ENCODE results near the gene POLR1G.
"Not testable (repeated sequence)": the region's sequence is repeated elsewhere in the genome, so short reads cannot be mapped to it uniquely, and the experiment has no call there.

DNA sequence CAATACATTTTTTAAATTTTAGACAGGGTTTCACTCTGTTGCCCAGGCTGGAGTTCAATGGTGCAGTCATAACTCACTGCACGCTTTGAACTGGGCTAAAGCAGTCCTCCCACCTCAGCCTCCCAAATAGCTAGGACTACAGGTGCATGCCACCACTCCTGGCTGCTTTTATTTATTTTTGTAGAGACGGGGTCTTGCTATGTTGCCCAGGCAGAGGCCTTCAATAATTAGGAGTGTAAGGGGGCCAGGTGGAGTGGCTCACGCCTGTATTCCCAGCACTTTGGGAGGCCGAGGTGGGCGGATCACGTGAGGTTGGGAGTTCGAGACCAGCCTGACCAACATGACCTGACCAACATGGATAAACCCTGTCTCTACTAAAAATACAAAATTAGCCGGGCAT, 26.1 kb downstream of the POLR1G start:
- TF ChIP-seq MAX (IDR thresholded peaks at IDR 0.05); POLR2AphosphoS5 (IDR thresholded peaks at IDR 0.05; ENCODE audit: low read depth, low read length); POLR2A (IDR thresholded peaks at IDR 0.05; ENCODE audit: borderline replicate concordance, extremely low read depth, insufficient read depth, insufficient read length); CTCF (IDR thresholded peaks at IDR 0.05 in 2 of 3, conservative IDR thresholded peaks at IDR 0.05 in 1 of 3; ENCODE audit: borderline replicate concordance in 1 of 3, insufficient read depth in 1 of 3, low read depth in 2 of 3, low read length in 2 of 3); SRF (IDR thresholded peaks at IDR 0.05; ENCODE audit: low read depth); EZH2 (IDR thresholded peaks at IDR 0.05); FOSL1 (IDR thresholded peaks at IDR 0.05; ENCODE audit: low read depth); ATF3 (IDR thresholded peaks at IDR 0.05); CBX3 (IDR thresholded peaks at IDR 0.05; ENCODE audit: low read depth); TCF7L2 (IDR thresholded peaks at IDR 0.05; ENCODE audit: borderline replicate concordance, extremely low read depth, insufficient read depth, insufficient read length); RAD21 (IDR thresholded peaks at IDR 0.05; ENCODE audit: low read depth); SIN3A (IDR thresholded peaks at IDR 0.05; ENCODE audit: low read depth); ZNF274 (IDR thresholded peaks at IDR 0.05; ENCODE audit: low read depth, low read length): not testable (repeated sequence)
- TF ChIP-seq, protein P1, sequence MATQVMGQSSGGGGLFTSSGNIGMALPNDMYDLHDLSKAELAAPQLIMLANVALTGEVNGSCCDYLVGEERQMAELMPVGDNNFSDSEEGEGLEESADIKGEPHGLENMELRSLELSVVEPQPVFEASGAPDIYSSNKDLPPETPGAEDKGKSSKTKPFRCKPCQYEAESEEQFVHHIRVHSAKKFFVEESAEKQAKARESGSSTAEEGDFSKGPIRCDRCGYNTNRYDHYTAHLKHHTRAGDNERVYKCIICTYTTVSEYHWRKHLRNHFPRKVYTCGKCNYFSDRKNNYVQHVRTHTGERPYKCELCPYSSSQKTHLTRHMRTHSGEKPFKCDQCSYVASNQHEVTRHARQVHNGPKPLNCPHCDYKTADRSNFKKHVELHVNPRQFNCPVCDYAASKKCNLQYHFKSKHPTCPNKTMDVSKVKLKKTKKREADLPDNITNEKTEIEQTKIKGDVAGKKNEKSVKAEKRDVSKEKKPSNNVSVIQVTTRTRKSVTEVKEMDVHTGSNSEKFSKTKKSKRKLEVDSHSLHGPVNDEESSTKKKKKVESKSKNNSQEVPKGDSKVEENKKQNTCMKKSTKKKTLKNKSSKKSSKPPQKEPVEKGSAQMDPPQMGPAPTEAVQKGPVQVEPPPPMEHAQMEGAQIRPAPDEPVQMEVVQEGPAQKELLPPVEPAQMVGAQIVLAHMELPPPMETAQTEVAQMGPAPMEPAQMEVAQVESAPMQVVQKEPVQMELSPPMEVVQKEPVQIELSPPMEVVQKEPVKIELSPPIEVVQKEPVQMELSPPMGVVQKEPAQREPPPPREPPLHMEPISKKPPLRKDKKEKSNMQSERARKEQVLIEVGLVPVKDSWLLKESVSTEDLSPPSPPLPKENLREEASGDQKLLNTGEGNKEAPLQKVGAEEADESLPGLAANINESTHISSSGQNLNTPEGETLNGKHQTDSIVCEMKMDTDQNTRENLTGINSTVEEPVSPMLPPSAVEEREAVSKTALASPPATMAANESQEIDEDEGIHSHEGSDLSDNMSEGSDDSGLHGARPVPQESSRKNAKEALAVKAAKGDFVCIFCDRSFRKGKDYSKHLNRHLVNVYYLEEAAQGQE (IDR thresholded peaks at IDR 0.05; ENCODE audit: low read depth) = not testable (repeated sequence)

All from HCT116 (cell line).